SH-SY5Y (cell line): Measurements from ENCODE around the gene RPL15.

Source experiments
- GATA2 ChIP-seq: IDR thresholded peaks from 2 replicates; pipeline ENCODE4 v1.6.1; 2011; ENCODE audit warnings: mild to moderate bottlenecking, low read depth, low read length
- GATA3 ChIP-seq: IDR thresholded peaks from 2 replicates; pipeline ENCODE4 v1.6.1; 2011; ENCODE audit warnings: low read depth, mild to moderate bottlenecking, low read length, moderate library complexity

GRCh38 chr3:23876923-23877322, 40.0 kb upstream of the RPL15 start:
- TF ChIP-seq GATA3 (no peak), GATA2 (no peak)
